ENCODE data around the gene CLDN14.

The CLDN14 gene

DNA sequence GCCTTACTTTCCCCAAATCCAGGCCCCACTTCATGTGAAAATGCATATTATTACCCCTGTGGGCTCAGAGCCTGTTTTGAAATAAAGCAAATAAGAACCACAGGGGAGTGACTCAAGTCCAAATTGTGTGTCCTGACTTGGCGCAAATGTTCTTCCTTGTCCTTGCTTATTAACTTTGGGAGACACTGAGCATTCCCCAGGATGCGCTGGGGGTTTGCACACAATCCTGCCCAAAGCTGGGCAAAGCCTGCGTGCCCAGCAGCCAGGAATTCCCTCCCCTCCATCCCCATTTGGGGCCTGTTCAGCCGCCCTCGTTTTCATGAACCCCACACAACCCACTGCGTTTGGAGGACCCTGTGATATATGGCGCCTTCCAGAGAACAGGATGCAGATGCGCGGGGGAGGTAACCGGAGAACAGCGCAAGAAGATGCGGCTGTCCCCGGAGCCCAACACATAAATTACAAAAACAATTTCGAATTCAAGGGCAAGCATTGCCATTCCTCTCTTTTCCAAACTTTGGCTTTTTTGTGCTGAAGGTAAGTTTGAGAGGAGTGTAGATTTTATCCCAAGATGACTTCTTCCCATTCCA, 42.4 kb upstream of the CLDN14 start:
- Histone ChIP-seq H3K27me3 (0 out of 2 replicates have a peak, but pooled peaks cover 3% of the 10 kb centered on the region), H3K9me3 (no peaks in the 10 kb centered on the region), H3K4me3 (ENCODE audit: low read depth, low read length) (no peak overlapping the region), H3K36me3 (no peaks in the 10 kb centered on the region), H3K4me1 (no peaks in the 10 kb centered on the region)
- TF ChIP-seq, protein P1, sequence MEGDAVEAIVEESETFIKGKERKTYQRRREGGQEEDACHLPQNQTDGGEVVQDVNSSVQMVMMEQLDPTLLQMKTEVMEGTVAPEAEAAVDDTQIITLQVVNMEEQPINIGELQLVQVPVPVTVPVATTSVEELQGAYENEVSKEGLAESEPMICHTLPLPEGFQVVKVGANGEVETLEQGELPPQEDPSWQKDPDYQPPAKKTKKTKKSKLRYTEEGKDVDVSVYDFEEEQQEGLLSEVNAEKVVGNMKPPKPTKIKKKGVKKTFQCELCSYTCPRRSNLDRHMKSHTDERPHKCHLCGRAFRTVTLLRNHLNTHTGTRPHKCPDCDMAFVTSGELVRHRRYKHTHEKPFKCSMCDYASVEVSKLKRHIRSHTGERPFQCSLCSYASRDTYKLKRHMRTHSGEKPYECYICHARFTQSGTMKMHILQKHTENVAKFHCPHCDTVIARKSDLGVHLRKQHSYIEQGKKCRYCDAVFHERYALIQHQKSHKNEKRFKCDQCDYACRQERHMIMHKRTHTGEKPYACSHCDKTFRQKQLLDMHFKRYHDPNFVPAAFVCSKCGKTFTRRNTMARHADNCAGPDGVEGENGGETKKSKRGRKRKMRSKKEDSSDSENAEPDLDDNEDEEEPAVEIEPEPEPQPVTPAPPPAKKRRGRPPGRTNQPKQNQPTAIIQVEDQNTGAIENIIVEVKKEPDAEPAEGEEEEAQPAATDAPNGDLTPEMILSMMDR (IDR thresholded peaks at IDR 0.05; ENCODE audit: low read depth, low read length), result no peak
- DNase-seq, result no peak

DNA sequence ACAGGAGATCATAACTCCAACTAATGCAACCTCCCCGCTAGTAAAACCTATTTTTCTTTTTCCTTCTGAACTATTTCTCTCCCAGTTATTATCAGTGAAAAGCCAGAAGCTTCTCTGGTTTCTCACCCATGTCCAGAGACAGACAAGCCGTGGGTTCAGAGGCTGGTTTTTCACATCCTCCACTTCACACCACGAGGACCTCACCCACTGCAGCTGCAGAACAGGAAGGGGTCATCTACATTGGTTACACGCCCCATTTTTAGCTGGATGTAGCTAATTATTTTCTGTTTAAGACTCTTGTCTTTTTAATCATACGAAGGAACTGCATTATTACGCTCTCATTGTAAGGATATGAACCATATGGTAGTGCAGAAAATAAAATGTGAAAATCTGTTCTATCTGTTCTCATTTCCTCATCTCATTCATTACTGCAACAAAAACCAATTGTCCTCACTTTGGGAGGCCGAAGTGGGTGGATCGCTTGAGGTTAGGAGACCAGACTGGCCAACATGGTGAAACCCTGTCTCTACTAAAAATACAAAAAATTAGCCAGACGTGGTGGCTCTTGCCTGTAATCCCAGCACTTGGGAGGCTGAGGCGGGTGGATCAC, 39.1 kb upstream of the CLDN14 start:
- DNase-seq, result no peak
- Histone ChIP-seq H3K4me3 (ENCODE audit: low read depth, low read length) (no peak overlapping the region), H3K27me3 (no peaks in the 10 kb centered on the region), H3K36me3 (no peaks in the 10 kb centered on the region), H3K9me3 (no peaks in the 10 kb centered on the region), H3K4me1 (no peaks in the 10 kb centered on the region)
- TF ChIP-seq, protein P1 (IDR thresholded peaks at IDR 0.05; ENCODE audit: low read depth, low read length), result no peak

DNA sequence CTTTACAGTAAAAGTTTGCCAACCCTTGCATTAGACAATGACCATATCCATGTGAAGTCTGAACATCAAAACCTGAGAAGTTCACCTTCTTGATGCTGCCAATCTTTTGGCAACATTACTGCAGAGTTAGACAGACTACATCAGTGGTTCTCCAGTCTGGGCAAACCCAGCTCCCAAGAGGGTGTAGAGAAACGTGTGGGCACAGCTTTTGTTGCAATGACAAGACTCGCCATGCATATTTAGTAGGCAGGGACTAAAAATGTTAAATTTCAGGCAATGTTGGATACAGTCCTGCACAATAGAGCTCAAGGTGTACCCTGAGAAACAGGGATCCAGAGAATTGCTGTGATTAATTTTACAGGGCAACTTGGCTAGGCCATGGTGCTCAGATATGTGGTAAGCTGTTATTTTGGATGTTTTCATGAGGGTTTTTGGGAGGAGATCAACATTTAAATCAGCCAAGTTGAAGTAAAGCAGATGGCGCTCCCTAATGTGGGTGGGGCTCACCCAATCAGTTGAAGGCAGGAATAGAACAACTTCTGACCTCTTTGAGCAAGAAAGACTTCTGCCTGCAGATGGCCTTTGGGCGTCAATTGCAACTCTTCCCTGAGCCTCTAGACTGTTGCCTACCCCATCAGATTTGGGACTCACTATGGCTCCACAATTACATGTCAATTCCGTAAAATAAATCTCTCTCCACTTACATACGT, 37.6 kb upstream of the CLDN14 start:
- TF ChIP-seq, protein P1 (IDR thresholded peaks at IDR 0.05; ENCODE audit: low read depth, low read length), result no peak
- no peaks in the 10 kb centered on the region for H3K27me3 ChIP-seq
- no peaks in the 10 kb centered on the region for H3K9me3 ChIP-seq
- no peaks in the 10 kb centered on the region for H3K4me1 ChIP-seq
- no peaks in the 10 kb centered on the region for H3K36me3 ChIP-seq
- H3K4me3 ChIP-seq (ENCODE audit: low read depth, low read length), result no peak overlapping the region
- no peak for DNase-seq

DNA sequence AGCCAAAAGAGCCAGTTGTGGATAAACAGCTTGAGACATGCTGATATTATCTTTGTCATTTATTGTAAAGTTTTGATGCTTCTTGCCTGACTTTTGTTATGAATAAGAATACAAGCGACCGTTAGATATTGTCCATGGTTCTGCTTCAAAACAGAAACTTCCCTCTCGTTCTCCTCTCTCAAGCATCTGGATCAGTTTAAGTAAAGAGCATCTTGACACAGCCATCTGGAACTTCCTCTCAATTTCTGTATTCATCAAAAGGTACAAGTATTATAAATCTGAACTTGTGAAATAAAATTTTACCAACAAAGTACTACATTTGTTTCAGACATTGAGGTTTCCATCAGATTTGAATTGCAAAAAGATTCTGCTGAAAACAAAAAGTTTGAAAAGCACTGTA, 36.4 kb upstream of the CLDN14 start:
- Histone ChIP-seq H3K27me3 (no peaks in the 10 kb centered on the region), H3K4me1 (no peaks in the 10 kb centered on the region), H3K36me3 (no peaks in the 10 kb centered on the region), H3K9me3 (no peaks in the 10 kb centered on the region), H3K4me3 (ENCODE audit: low read depth, low read length) (no peak overlapping the region)
- TF ChIP-seq, protein P1 (IDR thresholded peaks at IDR 0.05; ENCODE audit: low read depth, low read length), result no peak
- DNase-seq, result no peak

DNA sequence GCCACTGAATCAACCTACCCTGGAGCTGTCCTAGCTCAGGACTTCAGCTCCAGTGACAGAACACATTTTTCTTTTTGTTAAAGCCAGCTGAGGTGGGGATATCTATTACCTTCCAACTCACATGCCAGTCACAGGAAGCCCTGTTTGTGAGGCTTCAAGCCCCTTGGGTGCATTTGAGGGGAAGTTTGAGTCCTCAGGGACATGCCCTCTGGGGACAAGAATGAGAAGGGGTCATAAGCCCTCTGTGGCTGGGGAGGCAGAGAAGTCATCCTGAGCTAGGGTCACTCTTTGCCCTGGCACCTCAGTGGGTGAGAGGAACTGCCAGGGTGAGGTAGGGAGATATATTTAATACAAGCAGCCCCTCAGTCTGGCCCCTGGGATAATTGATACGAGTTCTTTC, 33.5 kb upstream of the CLDN14 start:
- Histone ChIP-seq H3K36me3 (no peaks in the 10 kb centered on the region), H3K9me3 (no peaks in the 10 kb centered on the region), H3K4me1 (no peaks in the 10 kb centered on the region), H3K4me3 (ENCODE audit: low read depth, low read length) (no peak overlapping the region), H3K27me3 (no peaks in the 10 kb centered on the region)
- DNase-seq, result no peak
- TF ChIP-seq, protein P1 (IDR thresholded peaks at IDR 0.05; ENCODE audit: low read depth, low read length), result no peak

DNA sequence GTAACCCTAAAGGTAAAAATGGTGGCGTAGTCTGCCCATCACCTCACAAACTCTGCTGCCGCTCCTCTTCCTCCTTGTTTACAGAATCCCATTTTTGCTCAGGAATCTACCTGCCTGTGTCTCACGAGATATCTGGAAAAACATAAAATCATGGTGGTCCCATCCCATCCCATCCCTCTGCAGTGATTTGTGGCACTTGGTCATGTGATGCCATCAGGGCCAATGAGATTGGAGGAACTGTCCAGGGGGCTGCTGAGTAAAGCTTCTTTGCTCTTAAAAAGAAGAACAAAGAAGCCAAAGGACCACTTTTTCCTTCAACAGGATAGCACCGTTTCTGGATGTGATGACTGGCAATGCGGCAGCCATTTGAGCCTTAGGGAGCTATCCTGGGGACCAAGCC, 33.0 kb upstream of the CLDN14 start:
- Histone ChIP-seq H3K9me3 (no peaks in the 10 kb centered on the region), H3K4me3 (ENCODE audit: low read depth, low read length) (no peak overlapping the region), H3K27me3 (no peaks in the 10 kb centered on the region), H3K4me1 (no peaks in the 10 kb centered on the region), H3K36me3 (no peaks in the 10 kb centered on the region)
- DNase-seq, result no peak
- TF ChIP-seq, protein P1 (IDR thresholded peaks at IDR 0.05; ENCODE audit: low read depth, low read length), result no peak

All from BE2C (cell line).